ENCODE data around the gene CYLD.

GRCh38 chr16:50709061-50709684 is 32.7 kb upstream of the CYLD start:
- TF ChIP-seq EZH2 (IDR thresholded peaks at IDR 0.05; ENCODE audit: low read length), result no peak
- TF ChIP-seq, protein P1, sequence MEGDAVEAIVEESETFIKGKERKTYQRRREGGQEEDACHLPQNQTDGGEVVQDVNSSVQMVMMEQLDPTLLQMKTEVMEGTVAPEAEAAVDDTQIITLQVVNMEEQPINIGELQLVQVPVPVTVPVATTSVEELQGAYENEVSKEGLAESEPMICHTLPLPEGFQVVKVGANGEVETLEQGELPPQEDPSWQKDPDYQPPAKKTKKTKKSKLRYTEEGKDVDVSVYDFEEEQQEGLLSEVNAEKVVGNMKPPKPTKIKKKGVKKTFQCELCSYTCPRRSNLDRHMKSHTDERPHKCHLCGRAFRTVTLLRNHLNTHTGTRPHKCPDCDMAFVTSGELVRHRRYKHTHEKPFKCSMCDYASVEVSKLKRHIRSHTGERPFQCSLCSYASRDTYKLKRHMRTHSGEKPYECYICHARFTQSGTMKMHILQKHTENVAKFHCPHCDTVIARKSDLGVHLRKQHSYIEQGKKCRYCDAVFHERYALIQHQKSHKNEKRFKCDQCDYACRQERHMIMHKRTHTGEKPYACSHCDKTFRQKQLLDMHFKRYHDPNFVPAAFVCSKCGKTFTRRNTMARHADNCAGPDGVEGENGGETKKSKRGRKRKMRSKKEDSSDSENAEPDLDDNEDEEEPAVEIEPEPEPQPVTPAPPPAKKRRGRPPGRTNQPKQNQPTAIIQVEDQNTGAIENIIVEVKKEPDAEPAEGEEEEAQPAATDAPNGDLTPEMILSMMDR (optimal IDR thresholded peaks at IDR 0.05 in 1 of 3, IDR thresholded peaks at IDR 0.05 in 1 of 3, conservative IDR thresholded peaks at IDR 0.05 in 1 of 3; ENCODE audit: extremely low read depth in 1 of 3, insufficient read depth in 2 of 3, low read length in 3 of 3), result no peak
